HT-29 (cell line): ENCODE measurements around the gene FAM240B. TPM values are rescaled to one million over a fixed set of nuclear protein-coding genes. Genes with fewer than 3 reads are reported as not detected.
A peak's percentile ranks its signal among the peaks of the same experiment; 100 is the strongest.

Experiments used
- DNase-seq: peaks from one replicate; pipeline ENCODE4 v3.0.0-alpha.2; 2015; ENCODE audit warnings: low spot score
- total RNA-seq: library from RNA; depleted of rRNA; stranded (reverse); fragments of >200 nt; shearing (Covaris generic); gene quantifications from 2 replicates; pipeline ENCODE4 v1.2.3, GENCODE V29; 2014; rRNA removed

The FAM240B gene
- total RNA-seq = not detected in 2 replicates

DNA sequence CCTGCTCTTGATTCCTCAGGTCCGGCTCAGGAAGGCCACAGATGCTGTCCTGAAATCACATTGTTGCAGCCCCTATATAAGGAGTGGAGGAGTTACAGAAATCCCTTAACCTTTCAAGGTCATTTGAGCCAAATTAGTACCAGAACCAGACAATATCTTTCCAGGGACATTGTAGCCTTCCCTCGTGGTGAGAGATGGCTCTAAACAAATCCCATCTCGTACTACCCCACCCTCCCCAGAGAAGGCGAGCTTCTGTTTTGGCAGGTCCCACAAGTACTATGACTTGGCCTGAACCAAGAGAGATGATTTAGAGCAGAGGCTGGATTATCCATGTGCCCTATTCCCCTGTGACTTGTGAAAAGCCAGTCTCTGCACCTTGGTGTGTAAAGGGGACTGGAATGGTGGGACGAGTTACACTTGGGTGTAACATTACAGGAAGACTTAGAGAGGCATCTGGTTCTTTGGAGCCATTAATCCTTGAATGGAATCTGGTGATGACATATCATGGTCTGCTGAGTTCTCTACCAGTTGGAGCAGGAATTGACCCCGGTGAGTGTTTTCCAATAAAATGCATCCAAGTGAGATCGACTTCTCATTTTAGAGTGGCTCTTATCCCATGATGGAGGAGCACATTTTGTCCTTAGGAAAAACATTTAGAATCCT lies at the start of gene FAM240B:
TSS of gene FAM240B (minus strand) at position 51 of the 663 bp plus-strand sequence. CDS start 16,134 bp downstream, outside the sequence.
- DNase-seq = no peak

DNA sequence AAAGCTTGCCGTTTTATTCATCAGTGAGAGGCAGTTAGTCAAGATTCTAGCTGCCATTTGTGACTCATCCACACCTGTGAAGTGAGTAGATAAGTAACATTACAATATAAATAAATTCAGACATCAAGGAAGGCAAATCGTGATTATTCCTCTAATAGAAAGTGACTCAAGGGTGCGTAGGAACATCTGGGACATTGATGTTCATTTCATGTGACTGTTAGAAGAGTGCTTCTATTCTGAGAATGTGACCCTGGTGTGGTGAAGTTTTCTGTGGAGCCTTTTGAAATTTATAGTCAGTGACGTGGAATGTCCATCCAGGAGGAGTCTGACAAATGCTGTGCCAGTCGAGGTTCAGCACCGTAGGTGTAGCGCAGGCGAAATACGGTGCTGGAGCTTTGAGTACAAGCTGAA lies 48.4 kb upstream of the FAM240B start:
- no peak for DNase-seq

DNA sequence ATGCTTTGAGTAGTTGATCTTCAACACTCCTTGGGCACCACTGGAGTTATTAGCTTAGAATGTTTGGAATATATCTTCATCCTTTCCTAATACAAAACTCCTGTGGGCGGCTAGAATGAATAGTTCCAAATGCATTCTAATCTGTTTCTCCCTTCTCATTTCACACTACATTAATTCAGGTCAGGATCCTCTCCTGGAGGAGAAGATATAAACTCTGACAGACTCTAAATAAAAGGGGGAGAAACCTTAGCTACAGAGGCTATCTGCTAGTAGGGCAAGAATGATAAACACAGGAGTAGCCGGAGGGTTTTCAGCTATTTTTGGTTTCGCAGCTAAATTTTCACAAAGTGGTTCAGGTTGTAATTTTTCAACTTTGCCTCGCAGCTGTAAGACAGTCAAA lies 45.2 kb upstream of the FAM240B start:
- DNase-seq = no peak

DNA sequence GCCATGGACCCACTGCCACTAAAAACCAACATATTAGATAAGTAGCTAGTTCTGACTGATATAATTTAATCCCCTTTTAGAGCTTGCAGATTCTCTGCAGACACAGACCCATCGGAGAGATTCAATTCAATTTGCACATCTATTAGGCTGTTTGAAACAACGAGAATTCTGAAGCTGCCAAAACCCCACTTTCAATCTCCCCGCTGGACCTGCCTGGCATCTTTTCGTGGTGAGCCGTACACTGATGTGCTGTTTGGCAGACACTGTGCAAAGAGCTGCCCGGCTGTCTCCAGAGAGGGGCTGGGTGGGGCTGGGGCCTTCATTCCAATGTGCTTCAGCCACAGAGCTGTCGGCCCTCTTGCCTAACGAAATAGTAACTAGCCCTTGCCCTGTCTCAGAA lies 42.1 kb upstream of the FAM240B start:
- DNase-seq = no peak

DNA sequence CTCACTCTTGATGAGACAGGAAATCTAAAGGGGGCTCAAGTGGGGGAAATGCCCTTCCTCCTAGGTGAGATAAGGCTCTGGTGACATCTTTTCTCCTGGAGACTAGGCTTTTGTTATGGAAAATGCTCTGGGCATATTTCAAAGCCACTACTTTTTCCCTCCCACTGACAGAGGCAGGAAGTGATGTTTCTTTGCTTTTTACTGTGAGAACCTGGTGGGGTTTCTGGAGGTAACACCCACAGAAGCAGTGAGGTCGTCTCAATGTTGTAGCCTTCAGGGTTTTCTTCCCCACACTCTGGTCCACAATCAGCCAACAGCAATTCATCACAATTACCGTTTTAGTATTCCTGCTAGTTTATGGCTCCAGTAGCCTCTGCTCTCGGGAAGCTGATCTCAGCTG lies 41.4 kb upstream of the FAM240B start:
- DNase-seq = no peak

DNA sequence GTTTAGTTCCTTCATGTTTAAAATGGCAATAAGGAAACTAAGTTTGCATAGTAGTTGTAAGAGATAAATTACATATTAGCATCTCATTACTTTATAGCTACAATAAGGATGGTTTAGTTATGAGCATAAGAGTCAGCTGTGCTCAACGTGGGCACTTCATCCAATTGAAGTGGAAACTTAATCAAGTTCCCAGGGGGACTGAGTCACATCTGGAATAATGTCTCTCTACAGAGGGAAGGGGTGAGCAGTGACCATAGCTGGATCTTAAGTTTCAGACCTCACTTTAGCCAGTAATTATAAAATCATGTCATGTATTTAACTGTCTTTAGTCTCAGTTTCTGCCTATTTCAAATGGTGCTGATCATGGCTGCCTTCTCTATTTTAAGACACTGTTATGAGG lies 36.8 kb upstream of the FAM240B start:
- DNase-seq = no peak

DNA sequence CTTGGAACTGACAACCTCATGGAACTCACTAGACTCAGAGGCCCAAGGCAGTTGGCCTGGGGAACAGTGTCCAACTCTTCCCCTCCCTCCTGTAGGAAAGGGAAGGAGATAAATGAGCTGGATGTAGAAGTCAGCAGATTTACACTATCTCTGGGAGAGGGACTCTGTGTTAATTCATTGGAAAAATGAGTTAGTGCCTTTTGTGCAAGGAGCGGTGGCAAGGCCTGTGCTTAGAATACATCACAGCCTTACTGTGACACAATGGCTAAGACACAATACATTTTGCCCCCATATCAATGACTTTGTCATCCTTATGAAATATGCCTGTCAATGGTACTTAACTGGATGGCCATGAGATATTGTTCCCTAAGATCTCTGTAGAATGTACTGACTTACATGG lies 28.0 kb upstream of the FAM240B start:
- no peak for DNase-seq

DNA sequence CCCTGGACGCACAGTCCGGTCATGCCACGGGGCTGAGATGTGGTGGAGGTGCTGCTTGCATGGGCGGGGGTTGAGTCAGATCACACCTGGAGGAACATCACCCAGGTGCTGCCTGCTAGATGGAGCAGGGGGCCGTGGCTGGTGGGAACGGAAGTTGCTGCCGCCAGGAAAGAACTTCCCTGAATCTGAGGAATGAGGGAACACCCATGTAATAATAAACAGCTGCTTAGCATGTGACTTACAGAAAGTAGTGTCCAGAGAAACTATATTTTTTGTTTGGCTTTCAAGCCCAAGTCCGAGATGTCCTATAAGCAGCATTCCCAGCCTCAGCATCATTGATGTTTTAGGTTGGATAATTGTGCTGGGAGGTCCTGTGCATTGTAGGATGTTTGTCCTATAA lies 27.1 kb upstream of the FAM240B start:
- DNase-seq = no peak

DNA sequence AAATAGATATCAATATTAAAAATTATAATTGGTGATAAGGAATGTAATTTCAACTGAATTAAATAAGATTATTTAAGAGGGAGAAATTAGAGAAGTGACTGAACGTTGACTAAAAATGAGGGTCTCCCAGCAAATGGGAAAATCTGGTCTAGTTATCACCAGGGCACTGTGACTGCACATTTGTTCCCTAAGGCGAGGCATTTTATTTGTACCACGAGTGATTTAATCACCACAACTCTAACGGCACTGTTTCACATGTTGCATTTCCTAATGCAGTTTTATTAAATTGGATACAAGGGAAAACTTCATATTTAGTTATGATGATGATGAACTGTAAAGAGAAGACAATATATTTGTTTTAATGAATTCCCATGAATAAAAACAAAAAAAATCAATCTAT lies 26.4 kb upstream of the FAM240B start:
- no peak for DNase-seq

DNA sequence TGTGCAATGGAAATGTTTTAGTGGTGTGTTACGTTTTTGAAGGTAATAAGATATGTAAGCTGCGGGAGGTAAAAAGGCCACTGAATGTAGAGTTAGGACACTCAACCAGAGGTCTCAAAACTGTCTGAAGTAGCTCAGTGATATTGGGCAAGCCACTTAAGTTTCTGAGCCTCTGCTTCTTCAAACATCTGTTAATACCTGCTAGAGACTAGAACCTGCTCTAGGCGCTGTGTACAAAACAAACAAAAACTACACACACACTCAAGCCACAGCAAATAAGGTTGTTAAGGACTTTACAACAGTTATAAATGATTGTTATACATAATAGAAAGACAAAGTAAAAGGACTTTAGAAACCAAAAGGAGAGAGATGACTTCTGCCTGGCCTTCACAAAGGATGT lies 24.6 kb upstream of the FAM240B start:
- DNase-seq = no peak

DNA sequence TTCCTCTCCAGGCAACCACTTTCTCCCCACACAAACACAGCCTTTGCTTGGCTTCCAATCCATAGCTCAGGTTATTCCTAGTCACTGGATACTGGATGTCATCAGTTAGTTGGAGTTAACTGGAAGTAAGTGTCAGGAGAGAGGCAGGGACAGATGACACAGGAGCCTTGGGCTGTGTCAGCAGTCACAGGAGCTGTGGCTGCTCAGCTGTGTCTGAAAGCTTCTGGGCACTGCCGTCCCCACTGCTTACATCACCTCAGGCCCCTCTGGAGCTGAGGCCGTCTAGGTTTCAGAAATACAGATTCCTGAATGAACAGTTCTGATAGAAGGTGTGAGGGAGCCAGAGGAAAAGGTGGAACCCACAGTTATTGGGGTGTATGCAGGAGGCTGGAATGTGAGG lies 17.3 kb upstream of the FAM240B start:
- no peak for DNase-seq

DNA sequence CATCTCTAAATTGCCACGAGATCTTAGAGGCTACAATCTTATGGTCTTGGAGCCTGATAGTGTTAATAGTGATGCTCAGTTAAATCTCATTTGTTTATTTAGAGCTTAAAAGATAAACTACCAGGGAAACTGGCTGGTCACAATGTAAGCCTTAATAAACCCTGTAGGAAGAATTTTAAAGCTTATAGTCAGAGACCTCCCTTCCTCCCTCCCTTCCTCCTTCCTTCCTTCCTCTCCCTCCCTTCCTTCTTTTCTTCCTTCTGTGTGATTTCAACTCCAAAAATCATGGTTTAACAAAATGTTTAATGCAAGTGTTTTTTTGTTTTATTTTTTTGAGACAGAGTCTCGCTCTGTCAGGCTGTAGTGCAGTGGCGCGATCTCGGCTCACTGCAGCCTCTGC lies 14.9 kb upstream of the FAM240B start:
- DNase-seq = no peak

DNA sequence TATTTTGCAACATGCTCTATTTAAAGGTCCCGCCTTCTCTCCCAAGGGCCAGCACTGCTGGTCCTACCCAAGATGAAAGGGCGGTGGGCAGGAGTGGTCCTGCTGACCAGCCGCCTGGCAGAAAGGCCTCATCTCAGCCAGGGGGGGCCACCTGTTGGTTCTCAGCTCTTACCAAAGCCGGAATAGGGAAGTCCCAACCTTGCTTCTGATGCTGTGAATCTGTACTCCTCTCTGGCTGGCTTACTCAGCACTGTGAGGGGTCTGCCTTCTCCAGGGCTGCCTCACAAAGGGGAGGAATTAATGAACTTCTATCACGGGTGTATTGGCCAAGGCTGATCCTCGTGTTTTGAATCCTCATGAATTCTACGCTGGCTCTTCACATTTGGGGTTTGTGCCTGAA lies 13.6 kb upstream of the FAM240B start:
- no peak for DNase-seq

DNA sequence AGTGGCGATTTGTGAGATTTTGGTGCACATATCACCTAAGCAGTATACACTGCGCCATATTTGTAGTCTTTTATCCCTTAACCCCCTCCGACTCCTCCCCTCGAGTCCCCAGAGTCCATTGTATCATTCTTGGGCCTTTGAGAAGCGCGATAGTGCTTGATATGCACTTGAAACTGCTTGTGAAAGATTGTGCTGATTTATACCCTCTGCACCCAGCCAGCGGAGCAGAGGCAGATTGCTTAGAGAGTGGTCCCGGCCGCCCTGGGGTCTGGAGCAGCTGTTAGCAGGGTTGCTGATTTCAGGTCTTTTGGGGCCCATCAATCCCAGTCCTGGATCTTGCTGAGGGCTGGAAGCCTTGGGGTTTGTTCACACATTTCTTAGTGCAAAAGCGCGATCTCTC lies 13.0 kb upstream of the FAM240B start:
- no peak for DNase-seq

DNA sequence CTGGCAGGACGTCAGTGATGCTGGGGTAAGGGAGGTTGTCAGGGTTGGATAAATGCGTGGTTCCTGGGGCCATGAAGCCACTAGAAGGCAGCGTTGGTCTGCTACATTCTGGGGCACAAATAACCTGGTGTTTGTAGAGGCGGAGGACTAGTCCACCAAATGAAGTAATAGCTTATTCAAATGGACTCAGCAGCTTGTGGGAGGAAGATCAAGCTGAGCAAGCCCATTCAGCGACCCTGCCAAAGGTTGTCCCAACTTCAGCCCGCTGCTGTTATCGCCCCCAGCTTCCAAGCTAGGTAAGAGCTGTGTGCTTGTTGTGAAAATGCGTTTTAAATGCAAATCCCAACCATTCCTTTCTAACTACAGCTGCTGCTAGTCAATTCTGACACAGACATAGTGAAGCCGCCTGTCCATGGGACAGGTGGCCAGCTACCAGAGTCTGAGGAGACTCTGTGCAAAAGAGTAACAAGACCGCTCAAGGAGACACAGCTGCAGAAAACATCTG lies 7.6 kb upstream of the FAM240B start:
- DNase-seq = peak; percentile 33

DNA sequence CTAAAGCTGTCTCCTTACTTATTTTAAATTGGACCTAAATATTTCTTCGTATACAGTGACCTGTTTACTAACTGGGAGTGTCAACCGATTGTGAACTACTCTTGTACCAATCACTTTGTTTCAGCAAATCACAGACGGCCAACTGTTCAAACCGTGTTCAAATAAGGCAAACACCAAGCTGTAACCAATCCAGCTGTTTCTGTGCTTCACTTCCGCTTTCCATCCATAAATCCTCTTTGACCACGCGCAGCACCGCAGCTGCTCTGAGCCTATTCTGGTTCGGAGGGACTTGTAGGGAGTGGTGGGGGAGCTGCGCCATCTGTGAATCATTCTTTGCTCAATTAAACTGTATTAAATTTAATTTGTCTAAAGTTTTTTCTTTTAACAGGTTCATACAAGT lies 4.8 kb upstream of the FAM240B start:
- no peak for DNase-seq

DNA sequence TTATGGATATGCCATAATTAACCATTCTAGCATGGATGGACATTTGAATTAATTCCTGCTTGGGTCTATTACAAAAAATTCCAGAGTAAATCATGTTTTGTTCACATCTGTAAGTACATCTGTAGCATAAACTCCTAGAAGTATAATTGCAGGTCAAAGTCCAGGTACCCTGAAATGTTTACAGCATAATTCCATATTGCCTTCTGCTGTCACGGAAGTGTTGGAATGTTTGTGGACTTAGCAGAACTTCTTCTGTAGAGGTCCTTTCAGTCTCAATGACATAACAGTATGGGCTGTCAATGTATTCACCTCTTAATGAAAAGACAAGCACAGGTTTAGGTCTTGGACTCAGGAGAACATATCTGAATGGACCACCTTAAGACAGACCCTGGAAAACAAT lies 1.8 kb downstream of the FAM240B start:
- DNase-seq = no peak

DNA sequence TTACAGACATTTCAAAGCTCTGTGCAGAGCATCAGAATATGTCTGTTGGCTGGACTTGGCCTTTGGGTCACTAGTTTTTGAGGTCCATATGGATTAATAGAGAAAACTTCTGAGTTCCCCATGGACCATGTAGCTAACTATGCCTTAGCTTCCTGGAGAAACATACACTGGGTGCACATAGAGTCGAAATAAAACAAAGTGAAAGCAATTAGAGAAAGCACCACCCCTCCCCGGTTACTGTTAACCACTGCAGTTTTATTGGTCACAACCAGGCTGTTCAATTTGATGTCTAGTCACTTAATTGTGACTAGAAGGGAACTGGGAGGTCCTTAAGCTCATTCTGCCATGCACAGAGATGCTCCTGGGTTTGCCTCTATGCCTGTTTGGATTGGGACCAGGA lies 4.2 kb downstream of the FAM240B start:
- DNase-seq = no peak

DNA sequence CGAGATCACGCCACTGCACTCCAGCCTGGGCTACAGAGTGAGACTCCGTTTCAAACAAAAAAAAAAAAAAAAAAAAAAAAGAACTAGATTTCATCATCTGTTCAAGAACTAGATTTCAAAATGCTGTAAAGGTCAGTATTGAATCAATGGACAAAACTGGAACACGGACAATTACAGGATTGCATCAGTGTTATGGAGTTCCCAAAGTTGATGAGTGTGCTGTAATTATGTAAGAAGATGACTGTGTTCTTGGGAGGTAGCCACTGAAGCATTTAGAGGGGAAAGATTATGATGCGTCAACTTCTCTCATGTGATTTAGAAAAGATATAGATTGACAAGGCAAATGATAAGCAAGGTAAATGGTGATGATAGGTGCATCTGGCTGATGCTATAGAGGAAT lies 6.5 kb downstream of the FAM240B start:
- DNase-seq = no peak

DNA sequence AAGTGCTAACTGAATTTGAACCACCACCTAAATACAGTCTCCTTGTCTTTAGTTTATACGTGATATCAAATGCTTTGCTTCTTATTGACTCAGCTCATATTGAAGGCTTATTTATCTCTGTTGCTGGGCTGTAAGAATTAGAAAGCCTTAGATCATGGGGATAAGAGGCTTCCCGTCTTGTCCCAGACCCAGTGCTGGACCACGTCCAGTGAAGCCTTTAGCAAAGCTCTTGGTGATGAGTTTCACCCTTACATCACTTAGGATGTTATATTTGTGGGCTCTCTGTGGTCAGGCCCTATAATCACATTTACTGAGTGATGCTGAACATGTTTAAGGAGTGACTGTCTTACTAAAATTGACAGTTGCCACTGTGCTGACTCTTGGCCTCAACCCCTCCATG lies 11.2 kb downstream of the FAM240B start:
- no peak for DNase-seq

DNA sequence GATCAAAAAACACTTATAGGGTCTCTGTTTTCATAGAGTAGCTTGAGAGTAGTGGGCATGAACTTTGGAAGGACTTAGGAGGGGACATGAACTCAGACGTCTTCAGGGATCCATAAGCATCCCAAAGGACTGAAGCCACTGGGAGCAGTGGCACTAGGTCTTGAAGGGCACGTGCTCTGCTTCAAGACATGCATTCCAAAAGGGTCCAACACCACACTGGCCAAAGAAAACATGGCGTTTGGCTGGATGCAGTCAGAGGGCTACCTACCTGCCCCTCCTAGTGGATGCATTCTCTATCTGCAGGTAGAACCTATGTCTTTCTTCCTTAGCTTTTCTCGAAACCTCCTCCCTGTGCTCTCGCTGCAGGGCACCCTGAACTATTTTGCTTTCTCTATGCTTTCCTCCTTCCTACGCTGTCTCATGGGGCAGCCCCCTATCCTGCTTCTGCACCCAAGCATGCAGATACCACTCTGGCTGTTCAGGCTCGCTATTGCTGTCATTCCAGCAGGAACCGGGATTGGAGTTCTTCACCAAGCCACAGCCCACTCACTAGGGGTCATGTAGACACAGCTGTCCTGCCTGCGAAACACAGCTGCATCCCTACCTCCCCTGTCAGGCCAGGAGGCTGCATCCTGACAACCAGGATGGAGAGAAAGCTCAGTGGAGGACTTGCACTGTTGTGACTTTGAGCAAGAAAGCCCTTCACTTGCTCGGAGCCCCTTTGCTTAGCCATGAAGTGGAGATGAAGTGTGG lies 11.9 kb downstream of the FAM240B start:
- DNase-seq = peak; percentile 7

DNA sequence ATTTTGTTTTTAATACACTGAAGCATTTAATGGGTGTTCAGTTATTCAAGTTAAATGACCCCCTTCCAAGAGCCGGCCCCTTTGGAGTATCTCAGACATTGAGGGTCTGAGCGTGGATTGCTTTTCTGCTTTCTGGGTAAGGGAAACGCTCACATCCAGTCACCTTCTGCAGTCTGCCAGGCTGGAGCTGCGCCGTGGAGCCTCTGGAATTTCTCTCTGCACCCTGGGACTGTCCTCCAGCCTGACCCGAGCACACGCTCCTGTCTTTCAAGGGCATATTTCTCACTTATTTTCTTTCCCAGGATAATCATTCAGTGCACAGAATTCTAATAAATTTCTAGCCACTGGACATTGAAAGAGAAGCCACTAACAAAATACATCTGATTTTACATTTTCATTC lies 13.4 kb downstream of the FAM240B start:
- no peak for DNase-seq

DNA sequence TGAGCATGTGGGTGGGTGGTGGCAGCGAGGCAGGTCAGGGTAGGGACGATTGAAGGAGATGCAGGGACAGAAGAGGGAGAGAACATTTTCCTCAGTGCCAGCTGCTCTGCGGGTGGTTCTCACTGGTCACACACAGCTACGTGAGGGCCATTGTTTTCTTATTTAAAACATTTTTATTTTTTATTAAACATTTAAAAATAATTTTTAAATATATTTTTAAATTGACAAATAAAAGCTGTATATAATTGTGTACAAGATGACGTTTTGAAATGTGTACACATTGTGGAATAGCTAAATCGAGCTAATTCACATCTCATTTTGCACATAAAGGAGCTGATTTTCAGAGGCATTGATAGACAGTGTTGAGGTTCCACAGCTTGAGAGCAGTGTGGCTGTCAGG lies 14.0 kb downstream of the FAM240B start:
- DNase-seq = no peak
